Neural crest cell (in vitro differentiated cells): ENCODE measurements around the gene BTBD8. TPM values are rescaled to one million over a fixed set of nuclear protein-coding genes. Genes with fewer than 3 reads are reported as not detected.

Experiments used
- DNase-seq: peaks from one replicate; pipeline ENCODE4 v3.0.0; 2021; ENCODE audit warnings: low read depth, mixed read lengths, low spot score
- H3K27ac Mint-ChIP-seq: one replicate; pipeline ENCODE4 v1.8.0; 2021; ENCODE audit warnings: mild to moderate bottlenecking, mixed read lengths; ENCODE audit not compliant: unreplicated experiment
- H3K27me3 Mint-ChIP-seq: 2 replicates; pipeline ENCODE4 v1.8.0; 2021; ENCODE audit warnings: low read depth, mild to moderate bottlenecking, mixed read lengths
- H3K36me3 Mint-ChIP-seq: 2 replicates; pipeline ENCODE4 v1.8.0; 2021; ENCODE audit warnings: low read depth, mild to moderate bottlenecking, mixed read lengths
- H3K4me1 Mint-ChIP-seq: 2 replicates; pipeline ENCODE4 v1.8.0; 2021; ENCODE audit warnings: mixed read lengths
- H3K4me3 Mint-ChIP-seq: one replicate; pipeline ENCODE4 v1.8.0; 2021; ENCODE audit warnings: mild to moderate bottlenecking, mixed read lengths
- H3K9me3 Mint-ChIP-seq: 2 replicates; pipeline ENCODE4 v1.8.0; 2021; ENCODE audit warnings: mixed read lengths
- total RNA-seq: library from RNA; stranded (reverse); gene quantifications from 2 replicates; pipeline ENCODE4 v1.2.1, GENCODE V29; 2021
- TF ChIP-seq, protein P1 (sequence below): fragments of 200-600 bp; sonication (generic); conservative IDR thresholded peaks from 2 replicates; pipeline ENCODE4 v1.5.0; 2021; ENCODE audit warnings: antibody characterized with exemption, mild to moderate bottlenecking

Gene BTBD8
- total RNA-seq, 1 donor from 2014 or later = 2.4 TPM

DNA sequence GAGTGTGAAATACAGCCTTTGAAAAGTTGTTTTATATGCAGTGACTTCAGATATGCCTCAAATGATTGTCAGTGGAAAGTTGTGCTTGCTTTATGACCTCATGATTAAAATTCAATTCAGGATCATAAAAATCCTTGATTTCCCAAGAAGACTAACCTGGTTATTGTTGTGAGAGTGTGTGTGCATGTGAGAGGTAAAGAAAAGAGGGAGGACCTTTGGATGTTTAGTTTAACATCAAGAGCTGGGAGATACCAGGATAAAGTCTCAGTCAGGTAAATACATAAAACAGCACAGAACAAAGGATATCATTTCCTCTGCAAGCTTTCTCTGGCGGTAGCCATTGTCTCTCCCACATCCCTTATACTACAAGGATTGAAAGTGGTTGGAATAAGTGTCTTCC is 14.4 kb downstream of the BTBD8 start:
- no peak overlapping the region for H3K27ac Mint-ChIP-seq
- no peak overlapping the region for H3K4me3 Mint-ChIP-seq
- H3K36me3 Mint-ChIP-seq = peaks cover 3% of the 10 kb centered on the region
- no peaks in the 10 kb centered on the region for H3K27me3 Mint-ChIP-seq
- H3K9me3 Mint-ChIP-seq = no peaks in the 10 kb centered on the region
- H3K4me1 Mint-ChIP-seq = no peaks in the 10 kb centered on the region
- DNase-seq = no peak
- TF ChIP-seq, protein P1, sequence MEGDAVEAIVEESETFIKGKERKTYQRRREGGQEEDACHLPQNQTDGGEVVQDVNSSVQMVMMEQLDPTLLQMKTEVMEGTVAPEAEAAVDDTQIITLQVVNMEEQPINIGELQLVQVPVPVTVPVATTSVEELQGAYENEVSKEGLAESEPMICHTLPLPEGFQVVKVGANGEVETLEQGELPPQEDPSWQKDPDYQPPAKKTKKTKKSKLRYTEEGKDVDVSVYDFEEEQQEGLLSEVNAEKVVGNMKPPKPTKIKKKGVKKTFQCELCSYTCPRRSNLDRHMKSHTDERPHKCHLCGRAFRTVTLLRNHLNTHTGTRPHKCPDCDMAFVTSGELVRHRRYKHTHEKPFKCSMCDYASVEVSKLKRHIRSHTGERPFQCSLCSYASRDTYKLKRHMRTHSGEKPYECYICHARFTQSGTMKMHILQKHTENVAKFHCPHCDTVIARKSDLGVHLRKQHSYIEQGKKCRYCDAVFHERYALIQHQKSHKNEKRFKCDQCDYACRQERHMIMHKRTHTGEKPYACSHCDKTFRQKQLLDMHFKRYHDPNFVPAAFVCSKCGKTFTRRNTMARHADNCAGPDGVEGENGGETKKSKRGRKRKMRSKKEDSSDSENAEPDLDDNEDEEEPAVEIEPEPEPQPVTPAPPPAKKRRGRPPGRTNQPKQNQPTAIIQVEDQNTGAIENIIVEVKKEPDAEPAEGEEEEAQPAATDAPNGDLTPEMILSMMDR = no peak

DNA sequence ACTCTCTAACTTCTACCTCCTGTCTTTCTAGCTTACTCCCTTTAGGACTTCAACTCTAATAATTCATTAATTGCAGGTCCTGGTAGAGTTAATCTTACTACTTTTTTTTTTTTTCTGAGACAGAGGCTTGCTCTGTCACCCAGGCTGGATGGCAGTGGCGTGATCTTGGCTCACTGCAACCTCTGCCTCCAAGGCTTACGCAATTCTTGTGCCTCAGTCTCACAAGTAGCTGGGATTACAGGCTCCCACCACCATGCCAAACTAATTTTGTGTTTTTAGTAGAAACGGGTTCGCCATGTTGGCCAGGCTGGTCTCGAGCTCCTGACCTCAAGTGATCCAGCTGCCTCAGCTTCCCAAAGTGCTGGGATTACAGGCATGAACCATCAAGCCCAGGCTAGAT is 15.7 kb downstream of the BTBD8 start:
- H3K27me3 Mint-ChIP-seq = no peaks in the 10 kb centered on the region
- TF ChIP-seq, protein P1 = no peak
- no peak overlapping the region for H3K27ac Mint-ChIP-seq
- no peak for DNase-seq
- no peak overlapping the region for H3K4me3 Mint-ChIP-seq
- H3K36me3 Mint-ChIP-seq = peaks cover 3% of the 10 kb centered on the region
- no peaks in the 10 kb centered on the region for H3K9me3 Mint-ChIP-seq
- no peaks in the 10 kb centered on the region for H3K4me1 Mint-ChIP-seq

DNA sequence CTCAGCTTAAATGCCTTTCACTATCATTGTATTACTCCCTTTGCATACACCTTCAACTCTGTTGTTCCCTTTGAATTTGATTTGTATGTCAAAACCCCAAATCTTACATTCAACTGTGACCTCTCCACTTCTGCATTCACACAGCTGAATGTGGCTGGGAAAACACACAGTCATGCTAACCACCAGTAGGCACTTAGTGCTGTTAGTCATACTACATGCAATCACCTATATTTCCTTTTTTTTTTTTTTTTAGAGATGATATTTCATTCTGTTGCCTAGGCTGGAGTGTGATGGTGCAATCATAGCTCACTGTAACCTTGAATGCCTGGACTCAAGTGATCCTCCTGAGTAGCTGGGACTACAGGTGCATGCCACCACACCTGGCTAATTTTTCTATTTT is 16.2 kb downstream of the BTBD8 start:
- TF ChIP-seq, protein P1 = no peak
- DNase-seq = no peak
- Mint-ChIP-seq H3K27ac (no peak overlapping the region), H3K36me3 (no peaks in the 10 kb centered on the region), H3K4me1 (no peaks in the 10 kb centered on the region), H3K4me3 (no peak overlapping the region), H3K27me3 (no peaks in the 10 kb centered on the region), H3K9me3 (no peaks in the 10 kb centered on the region)

DNA sequence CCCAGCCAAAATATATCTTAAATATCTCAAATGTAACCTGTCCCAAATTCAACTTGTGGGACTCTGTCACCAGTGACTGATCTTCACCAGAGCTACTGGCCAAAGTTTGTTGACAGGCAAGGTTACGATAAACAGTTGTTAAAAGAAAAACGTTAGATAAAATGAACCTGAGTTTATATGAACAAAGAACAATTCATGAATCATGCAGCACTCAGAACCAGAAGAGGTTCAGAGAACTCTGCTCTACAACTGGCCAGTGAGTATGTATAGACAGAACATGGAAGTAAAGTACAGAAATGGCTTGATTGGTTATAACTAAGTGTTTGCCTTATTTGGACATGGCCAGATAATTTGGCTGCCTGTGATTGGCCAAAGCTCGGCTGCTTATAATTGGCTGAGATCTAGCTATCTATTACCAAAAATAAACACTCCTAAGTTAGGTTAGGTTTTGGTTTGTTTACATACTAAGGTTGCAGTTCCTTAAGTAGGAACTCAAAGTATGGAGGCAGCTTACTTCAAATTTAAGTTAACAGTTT is 25.5 kb downstream of the BTBD8 start:
- Mint-ChIP-seq H3K9me3 (no peaks in the 10 kb centered on the region), H3K4me3 (no peak overlapping the region), H3K36me3 (no peaks in the 10 kb centered on the region), H3K4me1 (no peaks in the 10 kb centered on the region), H3K27ac (no peak overlapping the region), H3K27me3 (no peaks in the 10 kb centered on the region)
- TF ChIP-seq, protein P1 = no peak
- DNase-seq = no peak

DNA sequence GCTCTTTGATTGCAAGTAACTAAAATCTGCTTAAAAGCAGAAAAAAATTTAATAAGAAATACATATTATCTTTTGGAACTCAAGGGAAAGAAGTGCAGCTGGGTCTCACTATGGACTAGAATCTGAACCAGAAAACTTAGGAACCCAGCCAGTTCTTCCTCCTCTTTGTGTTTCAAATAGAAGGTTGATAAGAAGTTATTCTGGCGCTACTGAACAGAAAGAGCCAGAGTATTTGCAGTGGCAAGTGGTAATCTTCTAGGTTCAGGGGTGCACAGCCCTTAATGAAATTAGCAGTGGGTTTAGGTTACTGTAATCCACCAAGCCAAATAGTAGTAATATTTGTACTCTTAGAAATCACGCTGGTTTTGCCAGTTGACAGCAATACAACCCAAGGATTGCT is 28.5 kb downstream of the BTBD8 start:
- peaks cover 5% of the 10 kb centered on the region for H3K4me1 Mint-ChIP-seq
- H3K4me3 Mint-ChIP-seq = no peak overlapping the region
- no peak overlapping the region for H3K27ac Mint-ChIP-seq
- H3K36me3 Mint-ChIP-seq = no peaks in the 10 kb centered on the region
- no peaks in the 10 kb centered on the region for H3K27me3 Mint-ChIP-seq
- H3K9me3 Mint-ChIP-seq = no peaks in the 10 kb centered on the region
- TF ChIP-seq, protein P1 = no peak
- no peak for DNase-seq

DNA sequence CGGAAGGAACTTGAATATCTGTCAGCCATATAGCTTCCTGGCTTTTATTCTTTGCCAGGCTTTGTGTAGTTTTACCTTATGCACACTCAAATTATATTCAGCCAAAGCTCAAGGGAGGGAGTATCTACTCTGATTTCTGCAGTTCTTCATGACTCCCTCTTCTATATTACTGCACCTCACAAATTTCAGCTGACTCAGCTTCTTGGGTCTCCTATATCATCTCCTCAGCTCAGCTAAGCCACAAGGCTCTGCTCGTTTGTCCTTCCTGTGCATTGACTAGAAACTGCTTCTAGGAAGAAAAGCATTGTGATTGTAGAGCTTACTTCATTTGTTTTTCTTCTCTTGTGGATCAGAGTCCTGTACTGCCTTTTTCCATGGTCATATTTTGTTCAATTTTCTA is 37.4 kb downstream of the BTBD8 start:
- H3K4me3 Mint-ChIP-seq = no peak overlapping the region
- no peaks in the 10 kb centered on the region for H3K36me3 Mint-ChIP-seq
- peaks cover 5% of the 10 kb centered on the region for H3K4me1 Mint-ChIP-seq
- DNase-seq = no peak
- H3K27me3 Mint-ChIP-seq = no peaks in the 10 kb centered on the region
- no peaks in the 10 kb centered on the region for H3K9me3 Mint-ChIP-seq
- H3K27ac Mint-ChIP-seq = no peak overlapping the region
- TF ChIP-seq, protein P1 = no peak
